ENCODE results near the gene LRG1.

The LRG1 gene

GRCh38 chr19:4487572-4487971, 52.3 kb downstream of the LRG1 start:
- H3K27me3 ChIP-seq (replicated peaks; ENCODE audit: control insufficient read depth, insufficient read depth, low read length), result no peaks in the 10 kb centered on the region
- no peak overlapping the region for H3K4me3 ChIP-seq (replicated peaks; ENCODE audit: low read depth, low read length)
- DNase-seq (ENCODE audit: extremely low read depth, insufficient read length), result no peak
- H3K36me3 ChIP-seq (ENCODE audit: control insufficient read depth, insufficient read depth, low read length), result peaks cover 15% of the 10 kb centered on the region
- TF ChIP-seq CTCF (IDR thresholded peaks at IDR 0.05; ENCODE audit: insufficient read depth, low read length, poor library complexity, severe bottlenecking), result no peak

Data from GM06990 (cell line).